H9 (cell line): ENCODE measurements around the gene DENND1A. TPM values are rescaled to one million over a fixed set of nuclear protein-coding genes. Genes with fewer than 3 reads are reported as not detected.

Experiments used
- DNase-seq: peaks from one replicate; pipeline ENCODE4 v3.0.0-alpha.2; 2017
- H2AFZ ChIP-seq: one replicate; pipeline ENCODE4 v1.6.1; 2013; ENCODE audit warnings: mild to moderate bottlenecking, low read length, control low read depth, moderate library complexity
- H2AK5ac ChIP-seq: 2 replicates; pipeline ENCODE4 v1.6.1; 2013; ENCODE audit warnings: low read length, control low read depth, mixed read lengths; ENCODE audit not compliant: insufficient read length
- H2BK120ac ChIP-seq: one replicate; pipeline ENCODE4 v1.6.1; 2013; ENCODE audit warnings: low read depth, mild to moderate bottlenecking, low read length, control low read depth, inconsistent platforms; ENCODE audit not compliant: poor library complexity, severe bottlenecking
- H2BK12ac ChIP-seq: 2 replicates; pipeline ENCODE4 v1.6.1; 2013; ENCODE audit warnings: low read length, control low read depth, mixed read lengths, low read depth; ENCODE audit not compliant: insufficient read length
- H2BK15ac ChIP-seq: 2 replicates; pipeline ENCODE4 v1.6.1; 2013; ENCODE audit warnings: low read depth, low read length, control low read depth
- H2BK20ac ChIP-seq: one replicate; pipeline ENCODE4 v1.6.1; 2013; ENCODE audit warnings: low read depth, mild to moderate bottlenecking, low read length, control low read depth, inconsistent platforms; ENCODE audit not compliant: poor library complexity, severe bottlenecking
- H2BK5ac ChIP-seq: 2 replicates; pipeline ENCODE4 v1.6.1; 2013; ENCODE audit warnings: low read length, control low read depth, mixed read lengths; ENCODE audit not compliant: insufficient read length
- H3K14ac ChIP-seq: 2 replicates; pipeline ENCODE4 v1.6.1; 2013; ENCODE audit warnings: low read length, control low read depth; ENCODE audit not compliant: insufficient read depth
- H3K18ac ChIP-seq: 2 replicates; pipeline ENCODE4 v1.6.1; 2013; ENCODE audit warnings: low read depth, mild to moderate bottlenecking, mixed read lengths, low read length, control low read depth; ENCODE audit not compliant: insufficient read length
- H3K23ac ChIP-seq: 2 replicates; pipeline ENCODE4 v1.6.1; 2013; ENCODE audit warnings: low read length, control low read depth, mixed read lengths, low read depth; ENCODE audit not compliant: insufficient read length
- H3K23me2 ChIP-seq: 2 replicates; pipeline ENCODE4 v1.6.1; 2013; ENCODE audit warnings: low read depth, mild to moderate bottlenecking, mixed read lengths, low read length, control low read depth; ENCODE audit not compliant: insufficient read length, poor library complexity, severe bottlenecking
- H3K27ac ChIP-seq: 2 replicates; pipeline ENCODE4 v1.5.1; 2013; ENCODE audit warnings: low read length, control low read depth, mixed read lengths, low read depth; ENCODE audit not compliant: insufficient read length
- H3K27me3 ChIP-seq: 2 replicates; pipeline ENCODE4 v1.6.1; 2013; ENCODE audit warnings: low read length, control low read depth, inconsistent platforms; ENCODE audit not compliant: insufficient read depth
- H3K4ac ChIP-seq: 2 replicates; pipeline ENCODE4 v1.6.1; 2013; ENCODE audit warnings: low read depth, mild to moderate bottlenecking, control low read depth, inconsistent platforms, low read length, moderate library complexity
- H3K4me1 ChIP-seq: 2 replicates; pipeline ENCODE4 v1.6.1; 2013; ENCODE audit warnings: low read length, control low read depth, inconsistent platforms; ENCODE audit not compliant: insufficient read depth
- H3K4me2 ChIP-seq: 2 replicates; pipeline ENCODE4 v1.6.1; 2013; ENCODE audit warnings: low read length, control low read depth, mixed read lengths; ENCODE audit not compliant: insufficient read length, insufficient read depth
- H3K56ac ChIP-seq: 2 replicates; pipeline ENCODE4 v1.6.1; 2013; ENCODE audit warnings: low read depth, mild to moderate bottlenecking, mixed read lengths, low read length, control low read depth; ENCODE audit not compliant: insufficient read length
- H3K79me1 ChIP-seq: 2 replicates; pipeline ENCODE4 v1.6.1; 2013; ENCODE audit warnings: low read depth, mild to moderate bottlenecking, moderate library complexity, low read length, control low read depth, inconsistent platforms; ENCODE audit not compliant: insufficient read depth, poor library complexity, severe bottlenecking
- H3K79me2 ChIP-seq: 2 replicates; pipeline ENCODE4 v1.6.1; 2013; ENCODE audit warnings: low read length, control low read depth, inconsistent platforms; ENCODE audit not compliant: insufficient read depth
- H3K9ac ChIP-seq: 2 replicates; pipeline ENCODE4 v1.6.1; 2013; ENCODE audit warnings: low read length, control low read depth, mixed read lengths; ENCODE audit not compliant: insufficient read length; ENCODE audit errors: extremely low read depth
- H3K9me3 ChIP-seq: one replicate; pipeline ENCODE4 v1.6.1; 2013; ENCODE audit warnings: low read depth, low read length, inconsistent platforms; ENCODE audit not compliant: control insufficient read depth
- H3T11ph ChIP-seq: one replicate; pipeline ENCODE4 v1.6.1; 2013; ENCODE audit warnings: mild to moderate bottlenecking, low read length, control low read depth, inconsistent platforms
- H4K20me1 ChIP-seq: one replicate; pipeline ENCODE4 v1.6.1; 2013; ENCODE audit not compliant: control insufficient read depth, insufficient read length, insufficient read depth
- H4K5ac ChIP-seq: 2 replicates; pipeline ENCODE4 v1.6.1; 2013; ENCODE audit warnings: low read depth, mild to moderate bottlenecking, mixed read lengths, low read length, control low read depth; ENCODE audit not compliant: insufficient read length
- H4K8ac ChIP-seq: replicated peaks from 2 replicates; pipeline ENCODE4 v1.6.1; 2013; ENCODE audit warnings: low read length, control low read depth, mixed read lengths, low read depth; ENCODE audit not compliant: insufficient read length
- H4K91ac ChIP-seq: 2 replicates; pipeline ENCODE4 v1.6.1; 2013; ENCODE audit warnings: low read depth, mild to moderate bottlenecking, moderate library complexity, mixed read lengths, low read length, control low read depth; ENCODE audit not compliant: insufficient read length
- H3K27ac Mint-ChIP-seq, 3 experiments: 2 replicates in 2 of 3; 3 replicates in 1 of 3; pipeline ENCODE4 v1.8.0; 2020 to 2021; ENCODE audit warnings: mixed read lengths in 3 of 3, mild to moderate bottlenecking in 1 of 3, moderate library complexity in 1 of 3
- H3K27me3 Mint-ChIP-seq: 2 replicates; pipeline ENCODE4 v1.8.0; 2021; ENCODE audit warnings: low read depth, mild to moderate bottlenecking, moderate library complexity, mixed read lengths
- H3K36me3 Mint-ChIP-seq, 3 experiments: 2 replicates in 2 of 3; 3 replicates in 1 of 3; pipeline ENCODE4 v1.8.0; 2020 to 2021; ENCODE audit warnings: low read depth in 3 of 3, mixed read lengths in 3 of 3; ENCODE audit not compliant: insufficient read depth in 1 of 3
- H3K4me1 Mint-ChIP-seq, 2 experiments: 2 replicates each; pipeline ENCODE4 v1.8.0; 2020; ENCODE audit warnings: mixed read lengths in 2 of 2
- H3K4me3 Mint-ChIP-seq, 2 experiments: 2 replicates in 1 of 2; 3 replicates in 1 of 2; pipeline ENCODE4 v1.8.0; 2020 to 2021; ENCODE audit warnings: mild to moderate bottlenecking in 2 of 2, mixed read lengths in 2 of 2, moderate library complexity in 1 of 2
- H3K9me3 Mint-ChIP-seq, 2 experiments: 2 replicates in 1 of 2; 3 replicates in 1 of 2; pipeline ENCODE4 v1.8.0; 2020; ENCODE audit warnings: mild to moderate bottlenecking in 2 of 2, mixed read lengths in 2 of 2, moderate library complexity in 1 of 2
- CTCF ChIP-seq: fragments of 200-600 bp; sonication (generic); conservative IDR thresholded peaks from 3 replicates; pipeline ENCODE4 v1.8.0; 2021; ENCODE audit warnings: antibody characterized with exemption, mild to moderate bottlenecking
- WGBS: extraction: QIAGEN DNeasy Blood & Tissue Kit; methylation state at CpG from one replicate; pipeline ENCODE4 v1.1.7; 2013; ENCODE audit warnings: missing lambda C conversion rate, low lambda C conversion rate, mixed read lengths; ENCODE audit not compliant: insufficient read length; ENCODE audit errors: extremely low coverage; 5-methylcytosine and 5-hydroxymethylcytosine counted together
- total RNA-seq: library from RNA; stranded (reverse); gene quantifications from 2 replicates; pipeline ENCODE4 v1.2.1, GENCODE V29; 2021

The DENND1A gene
- total RNA-seq, 1 experiment from 2014 or later: 20.4 TPM

GRCh38 chr9:123834218-123834888, 95.6 kb downstream of the DENND1A start:
- H3K27me3 Mint-ChIP-seq: no peaks in the 10 kb centered on the region
- Histone ChIP-seq H2BK15ac (no peak overlapping the region), H3K23ac (no peak overlapping the region), H3K23me2 (no peaks in the 10 kb centered on the region), H3K18ac (no peak overlapping the region), H2BK12ac (no peak overlapping the region), H3K9me3 (no peaks in the 10 kb centered on the region), H2BK120ac (no peak overlapping the region), H4K91ac (no peak overlapping the region), H3K9ac (no peak overlapping the region), H3K56ac (no peak overlapping the region), H3K79me2 (no peaks in the 10 kb centered on the region), H3K27ac (no peak overlapping the region), H3K27me3 (no peaks in the 10 kb centered on the region), H3K4me2 (no peak overlapping the region), H2BK20ac (no peak overlapping the region), H4K5ac (no peak overlapping the region), H4K8ac (no peak overlapping the region), H2BK5ac (no peak overlapping the region), H3K4ac (no peak overlapping the region), H2AK5ac (no peak overlapping the region), H3K14ac (no peak overlapping the region), H4K20me1 (no peaks in the 10 kb centered on the region), H2AFZ (no peak overlapping the region), H3K79me1 (no peaks in the 10 kb centered on the region), H3K4me1 (peaks cover 8% of the 10 kb centered on the region), H3T11ph (no peak overlapping the region)
- peaks cover 6 to 21% (median 15%) of the 10 kb centered on the region in 3 experiments for H3K36me3 Mint-ChIP-seq
- no peak for TF ChIP-seq CTCF
- no peak overlapping the region; a peak in 1 of 7 replicates for H3K27ac Mint-ChIP-seq
- H3K4me1 Mint-ChIP-seq: peaks cover 33 to 41% of the 10 kb centered on the region in 2 experiments
- no peak overlapping the region for H3K4me3 Mint-ChIP-seq
- WGBS: no CpG with 5 or more reads among the region's 7 CpGs
- no peak for DNase-seq
- peaks cover 6 to 11% of the 10 kb centered on the region in 2 experiments; a peak in 4 of 5 replicates for H3K9me3 Mint-ChIP-seq
